Skin epidermis (tissue), 12 donors: Measurements from ENCODE around the gene HIPK1.
"Not testable (repeated sequence)": the region's sequence is repeated elsewhere in the genome, so short reads cannot be mapped to it uniquely, and the experiment has no call there.

Source experiments
- H3K27ac ChIP-seq, 21 experiments: fragments of 200-600 bp; sonication (generic) in 11 of 21; one replicate each; pipeline ENCODE4 v1.5.0; 2020; ENCODE audit warnings: mild to moderate bottlenecking in 3 of 21, inconsistent platforms in 2 of 21, moderate library complexity in 2 of 21
- H3K4me3 ChIP-seq, 7 experiments: fragments of 200-600 bp; sonication (generic) in 2 of 7; one replicate each; pipeline ENCODE4 v1.5.0; 2020; ENCODE audit warnings: inconsistent platforms in 2 of 7, mild to moderate bottlenecking in 2 of 7, moderate library complexity in 1 of 7

HIPK1 gene

GRCh38 chr1:113940365-113941244, 11.5 kb downstream of the HIPK1 start:
- no peak overlapping the region for H3K4me3 ChIP-seq
- peak overlapping the region in 4 of 21 experiments; percentile 26 to 68 (median 36) for H3K27ac ChIP-seq

DNA sequence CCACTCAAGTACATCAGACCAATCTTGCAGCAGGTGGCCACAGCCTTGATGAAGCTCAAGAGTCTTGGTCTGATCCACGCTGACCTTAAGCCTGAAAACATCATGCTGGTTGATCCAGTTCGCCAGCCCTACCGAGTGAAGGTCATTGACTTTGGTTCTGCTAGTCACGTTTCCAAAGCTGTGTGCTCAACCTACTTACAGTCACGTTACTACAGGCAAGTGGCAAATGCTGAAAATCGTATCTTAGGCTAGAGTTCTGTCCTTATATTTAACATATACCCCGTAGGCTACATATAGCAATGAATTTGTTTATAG, 12.1 kb downstream of the HIPK1 start:
- Histone ChIP-seq H3K4me3 (no peak overlapping the region), H3K27ac (peak overlapping the region in 2 of 21 experiments; percentile 26 to 68)

GRCh38 chr1:113942527-113942926, 13.4 kb downstream of the HIPK1 start:
- no peak overlapping the region for H3K27ac ChIP-seq

DNA sequence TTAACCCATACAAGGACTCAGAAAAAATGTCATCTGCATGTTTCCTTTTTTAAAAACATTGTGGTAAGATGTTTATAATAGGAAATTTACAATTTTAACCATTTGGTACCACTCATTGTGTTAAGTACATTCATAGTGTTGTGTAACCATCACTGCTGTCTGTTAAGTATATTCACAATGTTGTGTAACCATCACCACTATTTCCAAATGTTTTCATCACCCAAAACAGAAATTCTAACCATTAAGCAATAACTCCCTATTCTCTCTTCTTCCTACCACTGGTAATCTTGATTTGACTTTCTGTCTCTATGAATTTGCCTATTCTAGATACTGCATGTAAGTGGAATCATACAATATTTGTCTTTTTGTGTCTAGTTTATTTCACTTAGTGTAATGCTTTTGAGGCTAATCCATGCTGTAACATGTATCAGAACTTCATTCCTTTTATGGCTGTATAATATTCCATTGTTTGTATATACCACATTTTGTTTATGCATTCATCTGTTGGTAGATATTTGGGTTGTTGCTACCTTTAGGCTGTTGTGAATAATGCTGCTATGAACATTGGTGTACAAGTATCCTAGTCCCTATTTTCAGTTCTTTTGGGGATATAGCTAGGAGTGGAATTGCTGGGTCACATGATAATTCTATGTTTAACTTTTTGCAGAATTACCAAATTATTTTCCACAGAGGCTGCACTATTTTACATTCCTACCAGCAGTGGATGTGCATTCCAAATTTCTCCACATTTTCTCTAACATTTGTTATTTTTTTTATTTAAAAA, 14.1 kb downstream of the HIPK1 start:
- no peak overlapping the region for H3K27ac ChIP-seq

More at GRCh38 chr1:113942527-113942926, 13.4 kb downstream of the HIPK1 start:
- no peak overlapping the region for H3K4me3 ChIP-seq

GRCh38 chr1:113945329-113945728, 16.2 kb downstream of the HIPK1 start:
- Histone ChIP-seq H3K27ac (no peak overlapping the region), H3K4me3 (no peak overlapping the region)

More for the DNA sequence above, 14.1 kb downstream of the HIPK1 start:
- H3K4me3 ChIP-seq = no peak overlapping the region

DNA sequence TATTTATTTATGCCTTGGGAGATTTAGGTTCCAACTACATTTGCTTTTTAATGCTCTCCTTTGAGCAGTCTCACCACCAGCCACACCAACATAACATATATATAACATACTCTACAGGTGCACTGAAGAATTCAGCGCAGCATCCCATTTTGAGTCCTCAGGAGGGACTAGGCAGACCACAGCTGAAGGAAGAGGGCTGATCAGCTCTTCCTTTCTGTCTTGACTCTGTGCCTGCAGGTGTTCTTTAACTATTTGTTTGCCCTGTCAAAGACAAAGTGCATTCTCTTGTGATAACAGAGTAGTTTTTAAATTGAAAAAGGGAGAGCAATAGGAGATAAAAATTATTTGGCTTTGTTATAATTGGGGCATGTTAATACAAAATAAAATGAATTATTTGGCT, 17.0 kb downstream of the HIPK1 start:
- H3K27ac ChIP-seq = peak overlapping the region in 1 of 21 experiments; percentile 54

GRCh38 chr1:113946678-113947387, 17.7 kb downstream of the HIPK1 start:
- H3K4me3 ChIP-seq = no peak overlapping the region
- peak overlapping the region in 15 of 21 experiments; percentile 5 to 80 (median 52) for H3K27ac ChIP-seq

More for the DNA sequence above, 17.0 kb downstream of the HIPK1 start:
- H3K4me3 ChIP-seq = no peak overlapping the region

DNA sequence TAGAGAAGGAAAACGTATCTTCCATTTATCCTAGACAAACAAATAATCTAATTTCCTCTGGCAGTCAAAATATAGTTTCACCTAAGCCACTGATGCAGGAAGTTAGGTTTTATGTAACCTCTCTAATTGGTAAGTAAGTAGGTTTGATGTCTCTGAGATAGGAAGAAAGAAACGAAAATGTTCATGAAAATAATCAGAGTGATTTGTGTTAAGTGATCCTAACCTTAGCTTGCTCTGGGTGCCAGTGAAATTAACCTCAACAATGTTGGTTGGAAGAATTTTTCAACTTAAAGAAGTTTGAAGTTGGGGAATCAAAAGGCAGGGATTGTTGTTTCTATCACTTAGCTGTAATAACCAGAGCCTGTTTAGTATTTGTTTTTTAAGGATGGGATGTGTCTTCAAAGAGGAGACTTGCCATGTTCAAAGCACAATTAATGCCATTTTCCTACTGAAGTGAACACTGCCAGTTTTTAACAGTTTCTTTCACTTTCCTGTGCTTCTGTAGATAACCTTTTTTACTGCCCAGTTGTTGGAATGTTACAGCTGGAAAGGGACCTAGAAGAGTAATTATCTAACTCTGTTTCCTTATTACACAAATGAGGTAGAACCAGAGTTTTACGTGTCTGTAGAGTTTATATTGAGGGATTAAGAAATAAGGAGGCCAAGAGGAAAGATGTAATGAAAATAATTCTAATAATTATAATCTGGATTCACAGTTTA, 18.4 kb downstream of the HIPK1 start:
- Histone ChIP-seq H3K27ac (peak overlapping the region in 16 of 21 experiments; percentile 5 to 80 (median 40)), H3K4me3 (no peak overlapping the region)

GRCh38 chr1:113948151-113948550, 19.0 kb downstream of the HIPK1 start:
- H3K27ac ChIP-seq = peak overlapping the region in 12 of 21 experiments; percentile 5 to 80 (median 48)
- H3K4me3 ChIP-seq = not testable (repeated sequence)

DNA sequence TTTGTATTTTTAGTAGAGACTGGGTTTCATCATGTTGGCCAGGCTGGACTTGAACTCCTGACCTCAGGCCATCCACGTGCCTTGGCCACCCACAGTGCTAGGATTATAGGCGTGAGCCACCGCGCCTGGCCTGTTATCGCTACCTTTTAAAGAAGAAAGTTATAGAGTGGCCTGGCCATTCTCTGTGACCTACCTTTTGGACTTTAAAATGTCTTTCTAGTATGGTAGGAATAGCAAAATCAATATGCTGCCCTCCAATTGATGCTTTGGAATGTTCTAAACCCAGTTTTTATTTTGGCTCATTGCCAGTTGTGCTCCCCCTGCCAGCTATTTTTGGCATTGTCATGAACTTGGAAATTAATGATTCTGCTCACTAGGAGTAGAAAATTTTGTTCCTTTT, 19.9 kb downstream of the HIPK1 start:
- no peak overlapping the region for H3K4me3 ChIP-seq
- H3K27ac ChIP-seq = no peak overlapping the region

- H3K4me3 ChIP-seq = no peak overlapping the region
- no peak overlapping the region for H3K27ac ChIP-seq
Measured at GRCh38 chr1:113950908-113951307, 21.8 kb downstream of the HIPK1 start.

DNA sequence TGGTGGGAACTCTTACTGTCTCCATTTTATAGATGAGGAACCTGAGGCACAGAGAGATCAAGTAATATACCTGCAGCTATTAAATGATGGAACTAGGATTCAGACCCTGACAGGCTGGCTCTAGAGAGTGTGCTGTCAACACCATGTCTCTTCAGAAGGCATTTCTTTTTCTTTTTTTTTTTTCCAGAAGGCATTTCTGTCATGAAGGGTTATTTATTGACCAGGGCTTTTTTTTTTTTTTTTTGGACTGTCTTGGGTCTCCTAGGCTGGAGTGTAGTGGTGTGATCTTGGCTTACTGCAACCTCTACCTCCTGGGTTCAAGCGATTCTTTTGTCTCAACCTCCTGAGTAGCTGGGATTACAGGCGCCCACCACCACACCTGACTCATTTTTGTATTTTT, 22.6 kb downstream of the HIPK1 start:
- no peak overlapping the region for H3K4me3 ChIP-seq

DNA sequence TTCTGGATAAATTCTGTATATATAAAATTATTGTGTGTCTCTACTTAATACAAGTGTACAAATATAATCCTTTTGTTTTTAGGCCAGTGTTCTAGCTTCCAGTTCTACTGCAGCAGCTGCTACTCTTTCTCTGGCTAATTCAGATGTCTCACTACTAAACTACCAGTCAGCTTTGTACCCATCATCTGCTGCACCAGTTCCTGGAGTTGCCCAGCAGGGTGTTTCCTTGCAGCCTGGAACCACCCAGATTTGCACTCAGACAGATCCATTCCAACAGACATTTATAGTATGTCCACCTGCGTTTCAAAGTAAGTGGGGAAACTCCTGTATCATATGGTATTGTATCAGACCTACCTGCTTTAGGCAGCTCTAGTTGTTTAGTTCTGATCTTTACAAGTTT, 28.9 kb downstream of the HIPK1 start:
- Histone ChIP-seq H3K27ac (no peak overlapping the region), H3K4me3 (no peak overlapping the region)

More for the DNA sequence above, 22.6 kb downstream of the HIPK1 start:
- H3K27ac ChIP-seq = no peak overlapping the region

- Histone ChIP-seq H3K27ac (no peak overlapping the region), H3K4me3 (no peak overlapping the region)
Measured at GRCh38 chr1:113958691-113959090, 29.6 kb downstream of the HIPK1 start.

DNA sequence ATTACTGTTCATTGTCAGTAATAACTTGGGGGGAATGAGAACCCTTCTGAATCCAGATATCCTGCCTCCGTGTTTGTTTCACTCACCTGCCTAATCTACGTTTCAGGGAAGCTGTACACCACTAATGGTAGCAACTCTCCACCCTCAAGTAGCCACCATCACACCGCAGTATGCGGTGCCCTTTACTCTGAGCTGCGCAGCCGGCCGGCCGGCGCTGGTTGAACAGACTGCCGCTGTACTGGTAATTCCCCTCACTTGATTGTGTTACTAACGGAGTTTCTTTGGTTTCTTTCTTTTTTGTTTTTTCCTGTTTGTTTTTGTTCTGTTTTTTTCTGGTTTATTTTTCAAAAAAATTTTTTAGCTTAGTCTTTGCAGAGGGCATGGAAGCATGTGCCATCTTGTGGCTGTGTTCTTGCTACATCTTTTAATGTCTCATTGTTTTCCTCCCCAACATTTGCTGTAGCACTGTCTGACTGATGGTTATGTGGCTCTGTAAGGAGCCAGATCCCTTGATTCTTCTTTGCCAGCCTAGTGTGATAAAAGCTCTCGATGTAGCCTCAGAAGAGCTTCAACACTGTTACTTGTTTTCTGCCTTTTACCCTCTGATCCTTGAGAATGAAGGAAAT, 34.3 kb downstream of the HIPK1 start:
- Histone ChIP-seq H3K27ac (no peak overlapping the region), H3K4me3 (no peak overlapping the region)

- Histone ChIP-seq H3K27ac (no peak overlapping the region), H3K4me3 (no peak overlapping the region)
Measured at GRCh38 chr1:113965703-113966412, 36.7 kb downstream of the HIPK1 start.

- H3K4me3 ChIP-seq = no peak overlapping the region
Measured at GRCh38 chr1:113972954-113973353, 43.8 kb downstream of the HIPK1 start.

GRCh38 chr1:113975211-113975895, 46.2 kb downstream of the HIPK1 start:
- Histone ChIP-seq H3K4me3 (no peak overlapping the region), H3K27ac (peak overlapping the region in 2 of 21 experiments; percentile 3 to 26)

More at GRCh38 chr1:113972954-113973353, 43.8 kb downstream of the HIPK1 start:
- H3K27ac ChIP-seq = no peak overlapping the region
